GM23338 (cell line): ENCODE data around the gene NINJ1. TPM values are rescaled to one million over a fixed set of nuclear protein-coding genes. Genes with fewer than 3 reads are reported as not detected.

Source experiments
- ATAC-seq: fragments of 200-7000 bp; cut with Tn5 transposase; 3 replicates; pipeline ENCODE4 v1.9.1; 2020
- DNase-seq: peaks from one replicate; pipeline ENCODE4 v3.0.0-alpha.2; 2015; ENCODE audit warnings: low spot score
- H2AFZ ChIP-seq: fragments of 200-600 bp; sonication (generic); 2 replicates; pipeline ENCODE4 v1.8.0; 2016; ENCODE audit warnings: antibody characterized with exemption, mild to moderate bottlenecking, moderate library complexity
- H3F3A ChIP-seq: fragments of 200-600 bp; sonication (generic); replicated peaks from 2 replicates; pipeline ENCODE4 v1.8.0; 2017; ENCODE audit warnings: antibody characterized with exemption, mixed run types, low read depth
- H3K27ac ChIP-seq: fragments of 200-600 bp; sonication (generic); 2 replicates; pipeline ENCODE4 v1.6.1; 2016; ENCODE audit warnings: low read depth
- H3K27me3 ChIP-seq: fragments of 200-600 bp; sonication (generic); 2 replicates; pipeline ENCODE4 v1.8.0; 2016; ENCODE audit warnings: mild to moderate bottlenecking, mixed run types, moderate library complexity; ENCODE audit not compliant: insufficient read depth
- H3K36me3 ChIP-seq: fragments of 200-600 bp; sonication (generic); 2 replicates; pipeline ENCODE4 v1.8.0; 2016; ENCODE audit warnings: mild to moderate bottlenecking; ENCODE audit not compliant: insufficient read depth
- H3K4me1 ChIP-seq: fragments of 200-600 bp; sonication (generic); 2 replicates; pipeline ENCODE4 v1.8.0; 2016; ENCODE audit warnings: mild to moderate bottlenecking, moderate library complexity; ENCODE audit not compliant: insufficient read depth
- H3K4me2 ChIP-seq: fragments of 200-600 bp; sonication (generic); 2 replicates; pipeline ENCODE4 v1.7.1; 2017; ENCODE audit warnings: mixed run types
- H3K4me3 ChIP-seq: fragments of 200-600 bp; sonication (generic); 2 replicates; pipeline ENCODE4 v1.6.1; 2016; ENCODE audit warnings: mixed run types
- H3K79me2 ChIP-seq: fragments of 200-600 bp; sonication (generic); replicated peaks from 2 replicates; pipeline ENCODE4 v1.8.0; 2017; ENCODE audit warnings: mild to moderate bottlenecking; ENCODE audit not compliant: insufficient read depth
- H3K9me2 ChIP-seq: fragments of 200-600 bp; sonication (generic); 2 replicates; pipeline ENCODE4 v1.8.0; 2017; ENCODE audit not compliant: insufficient read depth
- H4K20me1 ChIP-seq: fragments of 200-600 bp; sonication (generic); replicated peaks from 2 replicates; pipeline ENCODE4 v1.8.0; 2017; ENCODE audit warnings: mild to moderate bottlenecking; ENCODE audit not compliant: insufficient read depth
- H3K27ac Mint-ChIP-seq: 2 replicates; pipeline ENCODE4 v1.8.0; 2020; ENCODE audit warnings: inconsistent platforms, mild to moderate bottlenecking, moderate library complexity, mixed read lengths
- H3K27me3 Mint-ChIP-seq: 3 replicates; pipeline ENCODE4 v1.8.0; 2022; ENCODE audit warnings: low read depth, mild to moderate bottlenecking, moderate library complexity, mixed read lengths, inconsistent platforms; ENCODE audit not compliant: insufficient read depth, poor library complexity
- H3K36me3 Mint-ChIP-seq: 3 replicates; pipeline ENCODE4 v1.8.0; 2021; ENCODE audit warnings: low read depth, mild to moderate bottlenecking, inconsistent platforms, moderate library complexity, mixed read lengths
- H3K4me1 Mint-ChIP-seq: 3 replicates; pipeline ENCODE4 v1.8.0; 2020; ENCODE audit warnings: mild to moderate bottlenecking, inconsistent platforms, mixed read lengths
- H3K4me3 Mint-ChIP-seq: 3 replicates; pipeline ENCODE4 v1.8.0; 2021; ENCODE audit warnings: moderate library complexity, mild to moderate bottlenecking, inconsistent platforms, mixed read lengths
- H3K9me3 Mint-ChIP-seq: 3 replicates; pipeline ENCODE4 v1.8.0; 2020; ENCODE audit warnings: moderate library complexity, mild to moderate bottlenecking, inconsistent platforms, mixed read lengths
- CREB1 ChIP-seq: fragments of 250-450 bp; sonication (Bioruptor Pico); IDR thresholded peaks from 2 replicates; pipeline ENCODE4 v1.5.0; 2020; ENCODE audit warnings: low read depth, mild to moderate bottlenecking, moderate library complexity
- EZH2 ChIP-seq: fragments of 200-600 bp; sonication (generic); IDR thresholded peaks from one replicate; pipeline ENCODE4 v1.8.0; 2017; ENCODE audit warnings: antibody characterized with exemption, mild to moderate bottlenecking, low read depth; ENCODE audit not compliant: unreplicated experiment
- EZH2phosphoT487 ChIP-seq: fragments of 200-600 bp; sonication (generic); IDR thresholded peaks from one replicate; pipeline ENCODE4 v1.8.1; 2018; ENCODE audit warnings: antibody characterized with exemption; ENCODE audit not compliant: unreplicated experiment
- STAT1 ChIP-seq: IDR thresholded peaks from one replicate; pipeline ENCODE4 v1.6.1; 2016; ENCODE audit warnings: antibody characterized with exemption; ENCODE audit not compliant: unreplicated experiment
- polyA plus RNA-seq: library from polyadenylated mRNA; unstranded; fragments of >200 nt; fragmentation: Nextera tagmentation; extraction: Ambion mirVana; gene quantifications from 2 replicates; pipeline ENCODE4 v1.2.1, GENCODE V29; 2016
- total RNA-seq: library from RNA; depleted of rRNA; stranded (reverse); fragments of >200 nt; shearing (Covaris generic); gene quantifications from 2 replicates; pipeline ENCODE4 v1.2.3, GENCODE V29; 2014
- TF ChIP-seq, protein P1 (sequence below): fragments of 250-450 bp; sonication (Bioruptor Pico); IDR thresholded peaks from 2 replicates; pipeline ENCODE4 v1.5.0; 2020; ENCODE audit warnings: mild to moderate bottlenecking, moderate library complexity

NINJ1 gene
- total and polyA plus RNA-seq, 2 experiments from 2014 or later: 36.3 to 39.7 TPM

DNA sequence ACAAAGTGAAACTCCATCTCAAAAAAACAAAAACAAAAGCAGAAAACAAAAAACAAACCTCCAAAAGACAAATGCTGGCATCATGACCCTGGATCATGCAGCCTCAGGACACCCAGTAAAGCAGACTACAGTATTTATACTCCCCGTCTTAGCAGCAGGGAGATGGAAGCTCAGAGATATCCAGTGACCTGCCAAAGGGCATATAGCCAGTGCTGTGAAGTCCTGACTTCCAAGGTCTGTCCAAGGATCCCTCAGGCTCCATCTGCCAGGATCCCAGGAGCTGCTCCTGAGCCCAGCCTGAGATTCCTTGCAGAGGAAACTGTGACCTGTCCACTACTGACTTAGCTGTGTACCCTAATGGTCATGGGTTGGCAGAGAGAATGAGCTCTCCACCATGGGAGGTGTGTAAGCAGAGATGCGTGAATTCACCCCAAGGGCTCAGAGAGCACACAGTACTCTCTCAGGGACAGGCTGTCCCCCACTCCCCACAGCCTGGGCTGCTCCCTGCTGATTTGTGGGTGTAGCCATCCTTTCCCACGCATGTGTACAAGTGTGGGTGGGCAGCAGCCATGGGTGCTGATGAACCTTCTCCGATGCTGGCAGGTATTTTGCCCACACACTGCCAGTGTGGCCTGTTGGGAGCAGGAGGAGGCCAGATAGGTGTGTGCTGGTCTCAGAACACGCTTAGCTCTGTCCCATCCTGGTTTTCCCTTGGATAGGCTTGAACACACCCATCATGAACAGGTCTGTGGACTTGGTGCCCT lies 47.8 kb upstream of the NINJ1 start:
- no peak overlapping the region for H3K4me3 ChIP-seq
- H3F3A ChIP-seq: no peaks in the 10 kb centered on the region
- no peak overlapping the region for H3K27ac ChIP-seq
- peaks cover 23% of the 10 kb centered on the region for H3K27me3 Mint-ChIP-seq
- no peak overlapping the region for H3K4me2 ChIP-seq
- peaks cover 14% of the 10 kb centered on the region for H3K4me1 Mint-ChIP-seq
- DNase-seq (no peak), ATAC-seq (no peak)
- H2AFZ ChIP-seq: no peak overlapping the region
- H3K79me2 ChIP-seq: peaks cover 11% of the 10 kb centered on the region; the same call in 1 of the 2 replicates
- no peaks in the 10 kb centered on the region for H3K9me2 ChIP-seq
- peaks cover 29% of the 10 kb centered on the region for H3K27me3 ChIP-seq
- TF ChIP-seq, protein P1, sequence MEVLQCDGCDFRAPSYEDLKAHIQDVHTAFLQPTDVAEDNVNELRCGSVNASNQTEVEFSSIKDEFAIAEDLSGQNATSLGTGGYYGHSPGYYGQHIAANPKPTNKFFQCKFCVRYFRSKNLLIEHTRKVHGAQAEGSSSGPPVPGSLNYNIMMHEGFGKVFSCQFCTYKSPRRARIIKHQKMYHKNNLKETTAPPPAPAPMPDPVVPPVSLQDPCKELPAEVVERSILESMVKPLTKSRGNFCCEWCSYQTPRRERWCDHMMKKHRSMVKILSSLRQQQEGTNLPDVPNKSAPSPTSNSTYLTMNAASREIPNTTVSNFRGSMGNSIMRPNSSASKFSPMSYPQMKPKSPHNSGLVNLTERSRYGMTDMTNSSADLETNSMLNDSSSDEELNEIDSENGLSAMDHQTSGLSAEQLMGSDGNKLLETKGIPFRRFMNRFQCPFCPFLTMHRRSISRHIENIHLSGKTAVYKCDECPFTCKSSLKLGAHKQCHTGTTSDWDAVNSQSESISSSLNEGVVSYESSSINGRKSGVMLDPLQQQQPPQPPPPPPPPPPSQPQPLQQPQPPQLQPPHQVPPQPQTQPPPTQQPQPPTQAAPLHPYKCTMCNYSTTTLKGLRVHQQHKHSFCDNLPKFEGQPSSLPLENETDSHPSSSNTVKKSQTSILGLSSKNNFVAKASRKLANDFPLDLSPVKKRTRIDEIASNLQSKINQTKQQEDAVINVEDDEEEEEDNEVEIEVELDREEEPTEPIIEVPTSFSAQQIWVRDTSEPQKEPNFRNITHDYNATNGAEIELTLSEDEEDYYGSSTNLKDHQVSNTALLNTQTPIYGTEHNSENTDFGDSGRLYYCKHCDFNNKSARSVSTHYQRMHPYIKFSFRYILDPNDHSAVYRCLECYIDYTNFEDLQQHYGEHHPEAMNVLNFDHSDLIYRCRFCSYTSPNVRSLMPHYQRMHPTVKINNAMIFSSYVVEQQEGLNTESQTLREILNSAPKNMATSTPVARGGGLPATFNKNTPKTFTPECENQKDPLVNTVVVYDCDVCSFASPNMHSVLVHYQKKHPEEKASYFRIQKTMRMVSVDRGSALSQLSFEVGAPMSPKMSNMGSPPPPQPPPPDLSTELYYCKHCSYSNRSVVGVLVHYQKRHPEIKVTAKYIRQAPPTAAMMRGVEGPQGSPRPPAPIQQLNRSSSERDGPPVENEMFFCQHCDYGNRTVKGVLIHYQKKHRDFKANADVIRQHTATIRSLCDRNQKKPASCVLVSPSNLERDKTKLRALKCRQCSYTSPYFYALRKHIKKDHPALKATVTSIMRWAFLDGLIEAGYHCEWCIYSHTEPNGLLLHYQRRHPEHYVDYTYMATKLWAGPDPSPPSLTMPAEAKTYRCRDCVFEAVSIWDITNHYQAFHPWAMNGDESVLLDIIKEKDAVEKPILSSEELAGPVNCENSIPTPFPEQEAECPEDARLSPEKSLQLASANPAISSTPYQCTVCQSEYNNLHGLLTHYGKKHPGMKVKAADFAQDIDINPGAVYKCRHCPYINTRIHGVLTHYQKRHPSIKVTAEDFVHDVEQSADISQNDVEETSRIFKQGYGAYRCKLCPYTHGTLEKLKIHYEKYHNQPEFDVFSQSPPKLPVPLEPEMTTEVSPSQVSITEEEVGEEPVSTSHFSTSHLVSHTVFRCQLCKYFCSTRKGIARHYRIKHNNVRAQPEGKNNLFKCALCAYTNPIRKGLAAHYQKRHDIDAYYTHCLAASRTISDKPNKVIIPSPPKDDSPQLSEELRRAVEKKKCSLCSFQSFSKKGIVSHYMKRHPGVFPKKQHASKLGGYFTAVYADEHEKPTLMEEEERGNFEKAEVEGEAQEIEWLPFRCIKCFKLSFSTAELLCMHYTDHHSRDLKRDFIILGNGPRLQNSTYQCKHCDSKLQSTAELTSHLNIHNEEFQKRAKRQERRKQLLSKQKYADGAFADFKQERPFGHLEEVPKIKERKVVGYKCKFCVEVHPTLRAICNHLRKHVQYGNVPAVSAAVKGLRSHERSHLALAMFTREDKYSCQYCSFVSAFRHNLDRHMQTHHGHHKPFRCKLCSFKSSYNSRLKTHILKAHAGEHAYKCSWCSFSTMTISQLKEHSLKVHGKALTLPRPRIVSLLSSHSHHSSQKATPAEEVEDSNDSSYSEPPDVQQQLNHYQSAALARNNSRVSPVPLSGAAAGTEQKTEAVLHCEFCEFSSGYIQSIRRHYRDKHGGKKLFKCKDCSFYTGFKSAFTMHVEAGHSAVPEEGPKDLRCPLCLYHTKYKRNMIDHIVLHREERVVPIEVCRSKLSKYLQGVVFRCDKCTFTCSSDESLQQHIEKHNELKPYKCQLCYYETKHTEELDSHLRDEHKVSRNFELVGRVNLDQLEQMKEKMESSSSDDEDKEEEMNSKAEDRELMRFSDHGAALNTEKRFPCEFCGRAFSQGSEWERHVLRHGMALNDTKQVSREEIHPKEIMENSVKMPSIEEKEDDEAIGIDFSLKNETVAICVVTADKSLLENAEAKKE (CRISPR knock-in tag): no peak
- TF ChIP-seq CREB1 (CRISPR knock-in tag): no peak
- no peak for TF ChIP-seq STAT1
- TF ChIP-seq EZH2: no peak
- TF ChIP-seq EZH2phosphoT487: no peak
- no peak overlapping the region for H3K27ac Mint-ChIP-seq
- H3K36me3 ChIP-seq: no peaks in the 10 kb centered on the region
- H3K9me3 Mint-ChIP-seq: no peaks in the 10 kb centered on the region; the same call in 2 of the 3 replicates
- peaks cover 5% of the 10 kb centered on the region; the same call in 1 of the 2 replicates for H4K20me1 ChIP-seq
- H3K4me1 ChIP-seq: peaks cover 7% of the 10 kb centered on the region; the same call in 1 of the 2 replicates
- no peaks in the 10 kb centered on the region; the same call in 2 of the 3 replicates for H3K36me3 Mint-ChIP-seq
- no peak overlapping the region for H3K4me3 Mint-ChIP-seq
